GM21526 (cell line): ENCODE results near the gene CACNA1B.

Source experiments
- ATAC-seq: cut with Tn5 transposase; IDR thresholded peaks from one replicate; pipeline ENCODE4 v1.9.1; 2021; ENCODE audit warnings: moderate library complexity; ENCODE audit not compliant: unreplicated experiment, low FRiP score

CACNA1B gene

GRCh38 chr9:137917795-137918194 lies 40.2 kb downstream of the CACNA1B start:
- ATAC-seq = no peak

GRCh38 chr9:137918331-137919094 lies 40.9 kb downstream of the CACNA1B start:
- no peak for ATAC-seq

- no peak for ATAC-seq
These were observed 41.5 kb downstream of the CACNA1B start for GRCh38 chr9:137919095-137919465.

- ATAC-seq = no peak
These were observed 42.1 kb downstream of the CACNA1B start for GRCh38 chr9:137919649-137920141.

- no peak for ATAC-seq
These were observed 43.2 kb downstream of the CACNA1B start for GRCh38 chr9:137920753-137921152.

- ATAC-seq = no peak
These were observed 46.6 kb downstream of the CACNA1B start for GRCh38 chr9:137924169-137924568.

GRCh38 chr9:137924761-137925369 lies 47.3 kb downstream of the CACNA1B start:
- no peak for ATAC-seq

GRCh38 chr9:137943655-137944054 lies 66.1 kb downstream of the CACNA1B start:
- ATAC-seq = no peak

- no peak for ATAC-seq
These were observed 68.0 kb downstream of the CACNA1B start for GRCh38 chr9:137945581-137945980.

- ATAC-seq = no peak
These were observed 69.4 kb downstream of the CACNA1B start for GRCh38 chr9:137946993-137947392.

GRCh38 chr9:137948642-137949041 lies 71.1 kb downstream of the CACNA1B start:
- ATAC-seq = no peak

GRCh38 chr9:137949260-137949659 lies 71.7 kb downstream of the CACNA1B start:
- no peak for ATAC-seq

GRCh38 chr9:137951107-137951506 lies 73.5 kb downstream of the CACNA1B start:
- no peak for ATAC-seq

- no peak for ATAC-seq
These were observed 74.3 kb downstream of the CACNA1B start for GRCh38 chr9:137951597-137952490.

- ATAC-seq = no peak
These were observed 75.5 kb downstream of the CACNA1B start for GRCh38 chr9:137952976-137953666.

- ATAC-seq = no peak
These were observed 76.3 kb downstream of the CACNA1B start for GRCh38 chr9:137953683-137954438.

- ATAC-seq = no peak
These were observed 77.6 kb downstream of the CACNA1B start for GRCh38 chr9:137955224-137955570.

GRCh38 chr9:137955586-137955985 lies 78.0 kb downstream of the CACNA1B start:
- ATAC-seq = no peak

GRCh38 chr9:137956039-137956438 lies 78.5 kb downstream of the CACNA1B start:
- no peak for ATAC-seq
